DLD1 (cell line): Measurements from ENCODE around the gene OXTR.
"Not testable (repeated sequence)": the region's sequence is repeated elsewhere in the genome, so short reads cannot be mapped to it uniquely, and the experiment has no call there.

Experiments
- in situ Hi-C: cut with HindIII; loops from 2 replicates; pipeline ENCODE4 v1.10.0; 2017; ENCODE audit warnings: low sequenced_read_pairs

OXTR gene

GRCh38 chr3:8743021-8743601 lies 26.3 kb downstream of the OXTR start:
- in situ Hi-C loops: no loop called here

GRCh38 chr3:8741581-8742261 lies 27.7 kb downstream of the OXTR start:
- in situ Hi-C loops: no loop called here

GRCh38 chr3:8739757-8740504 lies 29.5 kb downstream of the OXTR start:
- in situ Hi-C loops: no loop called here

DNA sequence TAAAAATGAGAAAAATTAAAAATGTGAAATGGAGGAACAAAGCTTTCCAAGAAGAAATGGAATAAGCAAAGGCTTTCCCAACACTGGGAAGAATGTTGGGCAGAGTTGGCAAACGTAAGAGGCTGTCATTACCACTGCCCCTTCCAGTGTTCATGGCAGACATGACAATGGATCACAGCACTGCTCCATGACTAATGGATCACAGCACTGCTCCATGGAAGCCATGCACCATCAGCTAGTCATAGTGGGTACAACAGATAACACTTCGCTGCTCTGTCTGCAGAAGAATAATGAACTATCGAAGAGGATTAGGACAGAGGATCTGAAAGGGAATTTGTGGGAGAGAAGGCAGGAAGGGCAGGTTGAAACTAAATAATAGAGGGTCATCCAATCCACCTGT lies 30.8 kb downstream of the OXTR start:
- in situ Hi-C loops: no loop called here

DNA sequence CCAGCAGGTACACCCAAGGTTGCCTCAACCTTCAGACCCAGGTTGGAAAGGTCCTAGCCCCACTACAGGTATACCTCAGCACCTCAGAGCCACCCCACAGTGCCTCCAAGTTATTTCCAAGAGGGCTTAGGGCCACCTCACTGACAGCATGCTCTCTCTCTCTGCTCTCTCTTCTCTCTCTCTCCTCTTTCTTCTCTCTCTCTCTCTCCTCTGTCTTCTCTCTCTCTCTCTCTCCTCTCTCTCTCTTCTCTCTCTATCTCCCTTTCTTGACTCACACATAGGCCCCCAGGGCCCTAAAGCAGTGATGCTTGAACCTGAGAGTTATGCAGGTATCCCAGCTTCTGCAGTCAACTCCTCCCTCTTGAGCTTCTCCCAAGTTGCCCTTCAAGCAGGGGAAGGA lies 31.6 kb downstream of the OXTR start:
- in situ Hi-C loops: no loop called here

GRCh38 chr3:8737301-8737700 lies 32.1 kb downstream of the OXTR start:
- in situ Hi-C loops: no loop called here

DNA sequence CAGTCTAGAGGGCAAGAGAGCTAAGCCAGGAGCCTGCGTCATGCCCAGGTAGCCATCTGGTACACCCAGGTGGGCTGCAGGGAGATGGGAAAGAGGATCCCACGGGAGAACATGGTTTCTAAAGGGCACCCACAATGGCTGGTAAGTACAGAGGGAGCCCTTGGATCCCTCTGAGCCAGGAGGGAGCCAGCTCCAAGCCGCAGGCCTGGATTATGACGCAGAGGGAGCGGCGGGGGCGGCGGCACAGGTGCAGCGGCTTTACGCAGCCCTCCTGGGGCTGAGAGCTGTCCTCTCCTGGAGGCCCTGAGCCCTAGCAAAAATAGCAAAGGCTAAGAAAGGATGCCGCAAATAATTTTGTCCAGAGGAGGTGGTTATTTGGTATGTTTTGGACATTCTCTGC lies 33.0 kb downstream of the OXTR start:
- in situ Hi-C loops: no loop called here

DNA sequence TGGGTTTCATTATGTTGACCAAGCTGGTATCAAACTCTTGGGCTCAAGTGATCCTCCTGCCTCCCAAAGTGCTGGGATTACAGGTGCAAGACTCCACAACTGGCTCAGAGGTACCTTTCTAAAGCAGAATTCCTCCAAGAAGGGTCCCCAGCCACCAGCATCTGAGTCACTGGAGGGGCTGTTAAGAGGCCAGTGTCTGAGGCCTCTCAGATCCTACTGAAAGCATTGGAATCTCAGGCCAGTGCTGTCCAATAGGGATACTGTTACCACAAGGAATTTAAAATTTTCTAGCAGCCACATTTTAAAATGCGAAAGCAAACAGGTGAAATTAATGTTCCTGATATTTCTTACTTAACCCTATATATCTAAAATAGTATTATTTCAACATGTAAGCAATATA lies 34.5 kb downstream of the OXTR start:
- in situ Hi-C loops: no loop called here

DNA sequence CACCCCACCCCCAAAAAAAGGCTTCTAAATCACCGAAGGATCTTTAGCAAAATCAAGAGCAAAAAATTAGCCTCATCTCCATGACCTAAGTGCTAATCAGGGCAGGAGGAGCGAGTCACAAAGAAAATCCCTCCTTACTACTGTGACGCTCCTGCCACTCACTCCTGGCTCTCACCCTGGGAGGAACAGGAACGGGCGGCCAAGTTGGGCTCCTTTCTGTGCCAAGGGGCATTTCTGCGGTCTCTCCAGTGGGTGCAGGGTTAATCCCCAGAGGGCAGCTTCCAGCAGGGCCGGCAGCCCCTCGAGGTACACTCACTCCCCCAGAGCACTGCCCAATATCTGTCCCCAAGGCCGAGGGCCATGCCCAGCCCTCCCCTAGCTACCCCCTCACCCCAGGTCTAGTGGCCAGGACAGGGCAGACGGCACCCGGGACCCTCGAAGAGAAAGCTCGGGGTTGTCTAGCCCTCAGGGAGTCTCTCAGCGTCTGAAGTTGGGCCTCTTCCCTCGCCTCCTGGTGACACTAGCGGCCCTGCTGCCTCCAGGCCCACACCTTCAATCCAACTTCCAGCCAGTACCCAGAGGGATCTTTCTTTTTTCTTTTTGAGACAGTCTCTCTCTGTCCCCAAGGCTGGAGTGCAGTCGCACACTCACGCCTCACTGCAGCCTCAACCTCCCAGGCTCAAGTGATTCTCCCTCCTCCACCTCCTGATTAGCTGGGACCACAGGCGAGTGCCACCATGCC lies 35.1 kb downstream of the OXTR start:
- in situ Hi-C loops: no loop called here

DNA sequence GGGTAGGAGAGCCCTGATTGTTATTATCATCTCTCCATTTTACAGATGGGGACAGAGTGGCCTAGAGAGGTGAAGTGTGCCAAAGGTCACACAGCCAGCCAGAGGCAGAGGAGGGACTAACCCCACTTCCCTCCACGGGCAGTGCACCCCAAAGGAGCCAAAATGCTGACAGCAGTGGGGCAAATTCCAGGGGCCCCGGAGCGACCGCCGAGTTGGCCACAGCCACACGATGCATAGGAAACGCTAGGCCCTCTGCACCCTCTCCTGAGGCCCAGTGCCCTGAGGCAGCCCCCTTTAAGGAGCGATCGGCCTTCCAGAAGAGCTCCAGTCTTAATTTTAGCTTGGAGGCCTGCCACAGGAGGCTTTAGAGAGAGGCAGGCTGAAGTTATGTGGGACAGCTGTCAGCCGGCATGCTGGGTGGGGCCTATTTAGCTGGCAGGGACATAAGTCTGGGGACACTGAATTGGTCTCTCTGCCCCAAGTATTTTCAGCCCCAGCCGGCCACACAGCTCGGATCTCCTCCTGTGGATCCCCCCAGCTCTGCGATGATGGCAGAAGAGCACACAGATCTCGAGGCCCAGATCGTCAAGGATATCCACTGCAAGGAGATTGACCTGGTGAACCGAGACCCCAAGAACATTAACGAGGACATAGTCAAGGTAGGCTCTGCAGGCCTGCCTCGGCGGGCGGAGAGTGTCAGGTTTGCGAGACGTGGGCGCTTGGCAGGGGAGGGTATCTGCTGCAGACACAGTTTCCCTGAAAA lies 35.9 kb downstream of the OXTR start, which contains the start of gene CAV3:
Gene CAV3, plus strand, starts transcription at position 471 of the 763 bp plus-strand sequence. Its CDS starts 75 bp downstream, at position 546.
- in situ Hi-C loops: no loop called here

DNA sequence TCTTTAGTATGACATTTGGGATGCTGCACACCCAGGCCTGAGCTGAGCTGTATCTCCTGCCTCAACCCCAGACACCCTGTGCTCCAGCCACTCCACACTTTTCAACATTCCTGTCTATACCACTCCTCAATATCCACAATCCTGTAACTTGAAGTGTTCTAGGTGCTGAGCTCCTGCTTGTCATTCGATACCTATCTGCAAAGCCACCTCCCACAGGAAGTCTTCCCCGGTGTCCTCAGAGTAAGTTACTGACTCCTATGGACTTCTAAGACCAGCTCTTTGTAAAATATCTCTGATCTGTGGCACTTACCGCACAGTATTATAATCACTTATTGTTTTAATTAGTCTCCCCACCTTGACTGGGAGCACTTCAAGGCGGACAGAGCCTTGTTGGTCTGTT lies 37.0 kb downstream of the OXTR start:
- in situ Hi-C loops: no loop called here

GRCh38 chr3:8730656-8731055 lies 38.8 kb downstream of the OXTR start:
- in situ Hi-C loops: no loop called here

DNA sequence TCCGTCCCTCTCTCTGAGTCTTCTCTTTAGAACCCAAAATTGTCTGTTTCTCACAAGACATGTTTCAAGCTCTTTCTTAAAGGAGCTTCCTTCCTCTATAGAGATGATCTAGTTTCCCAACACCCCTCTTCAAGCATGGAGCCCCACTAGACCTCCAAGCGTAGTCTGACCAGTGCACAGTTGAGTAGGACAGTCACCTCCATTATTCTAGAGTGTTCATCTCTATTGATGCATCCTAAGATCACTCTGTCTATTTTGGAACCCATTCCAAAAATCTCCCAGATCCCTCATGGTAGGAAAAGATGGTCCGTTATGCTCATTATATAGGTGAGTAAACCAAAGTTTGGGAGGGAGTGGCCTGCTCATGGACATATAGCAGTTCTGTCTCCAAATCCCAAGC lies 39.9 kb downstream of the OXTR start:
- in situ Hi-C loops: no loop called here

- in situ Hi-C loops: no loop called here
Measured at GRCh38 chr3:8727605-8728512, 41.6 kb downstream of the OXTR start.

GRCh38 chr3:8724108-8724752 lies 45.2 kb downstream of the OXTR start:
- in situ Hi-C loops: no loop called here

GRCh38 chr3:8723612-8724011 lies 45.8 kb downstream of the OXTR start:
- in situ Hi-C loops: no loop called here

DNA sequence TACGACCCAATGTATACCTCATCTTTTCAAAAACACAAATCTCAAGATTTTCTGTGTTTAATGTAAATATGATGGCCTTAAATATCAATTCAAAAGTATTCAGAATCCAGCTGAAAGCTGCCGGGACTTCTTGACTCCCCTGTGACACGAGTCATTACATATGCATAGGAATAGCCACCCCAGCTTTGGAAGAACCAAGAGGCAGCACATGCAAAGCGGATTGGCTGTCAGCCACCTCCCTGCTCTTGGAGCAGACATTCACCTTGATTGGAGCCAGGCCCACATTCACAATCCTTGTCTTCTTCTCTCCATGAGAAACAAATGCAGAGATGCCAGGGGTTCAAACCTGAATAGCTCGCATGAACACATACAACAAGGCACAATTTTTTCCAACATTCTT lies 46.6 kb downstream of the OXTR start:
- in situ Hi-C loops: no loop called here

GRCh38 chr3:8715757-8716156 lies 53.7 kb downstream of the OXTR start:
- in situ Hi-C loops: not testable (repeated sequence)
